OCI-LY3 (cell line): ENCODE results near the gene BMAL2.

Source experiments
- H2AFZ ChIP-seq: fragments of 200-600, 300-600 bp; shearing (Covaris generic); 2 replicates; pipeline ENCODE4 v1.6.0; 2014; ENCODE audit warnings: antibody characterized with exemption, low read depth, low read length
- H3K27ac ChIP-seq: fragments of 200-600, 300-600 bp; sonication (generic); 2 replicates; pipeline ENCODE4 v1.5.1; 2014; ENCODE audit warnings: mild to moderate bottlenecking, low read length, moderate library complexity, mixed read lengths
- H3K27me3 ChIP-seq: fragments of 200-600, 300-600 bp; sonication (generic); 2 replicates; pipeline ENCODE4 v1.6.1; 2014; ENCODE audit warnings: low read depth, low read length, mixed read lengths
- H3K36me3 ChIP-seq: fragments of 200-600, 300-600 bp; sonication (generic); replicated peaks from 2 replicates; pipeline ENCODE3; 2014; ENCODE audit warnings: low read depth, low read length, mixed read lengths
- H3K4me1 ChIP-seq: fragments of 300-600, 200-600 bp; sonication (generic); 2 replicates; pipeline ENCODE4 v1.6.1; 2014; ENCODE audit warnings: low read length, mixed read lengths
- H3K4me2 ChIP-seq: fragments of 200-600, 300-600 bp; sonication (generic); 2 replicates; pipeline ENCODE4 v1.6.1; 2014; ENCODE audit warnings: low read length, mixed read lengths
- H3K4me3 ChIP-seq: fragments of 300-600, 200-600 bp; sonication (generic); 2 replicates; pipeline ENCODE4 v1.5.1; 2014; ENCODE audit warnings: antibody characterized with exemption, mild to moderate bottlenecking, low read length, moderate library complexity
- H3K79me2 ChIP-seq: fragments of 300-600, 200-600 bp; shearing (Covaris generic); 2 replicates; pipeline ENCODE4 v1.6.1; 2014; ENCODE audit warnings: mild to moderate bottlenecking, low read length, mixed read lengths
- H3K9ac ChIP-seq: fragments of 300-600, 200-600 bp; shearing (Covaris generic); 2 replicates; pipeline ENCODE4 v1.6.0; 2014; ENCODE audit warnings: mild to moderate bottlenecking, low read length, moderate library complexity
- H3K9me3 ChIP-seq: fragments of 200-600, 300-600 bp; shearing (Covaris generic); 2 replicates; pipeline ENCODE4 v1.6.1; 2014; ENCODE audit warnings: low read length, mixed read lengths; ENCODE audit not compliant: insufficient read depth
- H4K20me1 ChIP-seq: fragments of 200-600, 300-600 bp; sonication (generic); 2 replicates; pipeline ENCODE4 v1.6.1; 2016; ENCODE audit warnings: low read length, mixed read lengths; ENCODE audit not compliant: insufficient read depth
- EZH2phosphoT487 ChIP-seq: fragments of 200-600 bp; shearing (Covaris generic); IDR thresholded peaks from 2 replicates; pipeline ENCODE4 v1.6.1; 2018; ENCODE audit warnings: antibody characterized with exemption, mixed run types, low read depth
- TF ChIP-seq, protein P1 (sequence below): fragments of 200-600, 300-600 bp; sonication (generic); IDR thresholded peaks from 2 replicates; pipeline ENCODE4 v1.5.1; 2014; ENCODE audit warnings: antibody characterized with exemption, low read length, low read depth

BMAL2 gene

DNA sequence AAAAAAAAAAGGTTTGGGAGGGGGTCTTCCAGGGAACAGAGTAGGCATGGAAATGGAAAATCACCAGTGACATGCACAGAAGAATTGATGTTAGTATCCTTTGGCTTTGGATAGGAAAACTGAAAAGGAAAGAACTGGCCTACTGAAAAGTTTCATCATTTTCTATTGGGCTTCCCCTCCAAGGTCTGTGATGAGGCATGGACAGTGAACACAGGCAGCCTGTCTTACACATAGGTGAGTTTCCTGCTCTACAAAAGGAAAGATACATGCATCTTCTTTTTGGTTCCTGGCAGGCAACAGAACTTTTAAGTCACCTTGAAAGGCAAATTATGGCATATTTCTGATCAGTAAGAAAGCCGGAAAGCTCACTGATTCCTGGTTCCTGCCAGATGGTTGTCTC, 5.8 kb downstream of the BMAL2 start:
- Histone ChIP-seq H3K4me2 (no peak overlapping the region), H3K9ac (no peak overlapping the region), H4K20me1 (no peaks in the 10 kb centered on the region; the same call in 1 of the 2 replicates), H3K4me3 (no peak overlapping the region), H3K9me3 (no peaks in the 10 kb centered on the region), H2AFZ (no peak overlapping the region), H3K79me2 (peaks cover 88% of the 10 kb centered on the region), H3K36me3 (no peaks in the 10 kb centered on the region), H3K4me1 (peaks cover 36% of the 10 kb centered on the region), H3K27me3 (no peaks in the 10 kb centered on the region), H3K27ac (no peak overlapping the region)
- TF ChIP-seq, protein P1, sequence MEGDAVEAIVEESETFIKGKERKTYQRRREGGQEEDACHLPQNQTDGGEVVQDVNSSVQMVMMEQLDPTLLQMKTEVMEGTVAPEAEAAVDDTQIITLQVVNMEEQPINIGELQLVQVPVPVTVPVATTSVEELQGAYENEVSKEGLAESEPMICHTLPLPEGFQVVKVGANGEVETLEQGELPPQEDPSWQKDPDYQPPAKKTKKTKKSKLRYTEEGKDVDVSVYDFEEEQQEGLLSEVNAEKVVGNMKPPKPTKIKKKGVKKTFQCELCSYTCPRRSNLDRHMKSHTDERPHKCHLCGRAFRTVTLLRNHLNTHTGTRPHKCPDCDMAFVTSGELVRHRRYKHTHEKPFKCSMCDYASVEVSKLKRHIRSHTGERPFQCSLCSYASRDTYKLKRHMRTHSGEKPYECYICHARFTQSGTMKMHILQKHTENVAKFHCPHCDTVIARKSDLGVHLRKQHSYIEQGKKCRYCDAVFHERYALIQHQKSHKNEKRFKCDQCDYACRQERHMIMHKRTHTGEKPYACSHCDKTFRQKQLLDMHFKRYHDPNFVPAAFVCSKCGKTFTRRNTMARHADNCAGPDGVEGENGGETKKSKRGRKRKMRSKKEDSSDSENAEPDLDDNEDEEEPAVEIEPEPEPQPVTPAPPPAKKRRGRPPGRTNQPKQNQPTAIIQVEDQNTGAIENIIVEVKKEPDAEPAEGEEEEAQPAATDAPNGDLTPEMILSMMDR: no peak
- no peak for TF ChIP-seq EZH2phosphoT487

DNA sequence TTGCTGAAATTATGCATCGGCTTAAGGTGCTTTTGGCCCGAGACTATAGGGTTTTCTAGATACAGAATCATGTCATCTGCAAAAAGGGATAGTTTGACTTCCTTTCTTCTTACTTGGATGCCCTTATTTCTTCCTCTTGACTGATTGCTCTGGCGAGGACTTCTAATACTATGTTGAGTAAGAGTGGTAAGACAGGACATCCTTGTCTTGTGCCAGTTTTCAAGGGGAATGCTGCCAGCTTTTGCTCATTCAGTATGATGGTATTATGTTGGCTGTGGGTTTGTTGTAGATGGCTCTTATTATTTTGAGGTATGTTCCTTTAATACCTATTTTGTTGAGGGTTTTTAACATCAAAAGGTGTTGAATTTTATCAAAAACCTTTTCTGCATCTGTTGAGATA, 8.3 kb downstream of the BMAL2 start:
- no peak overlapping the region for H3K4me3 ChIP-seq
- no peaks in the 10 kb centered on the region for H3K27me3 ChIP-seq
- no peak for TF ChIP-seq EZH2phosphoT487
- TF ChIP-seq, protein P1: no peak
- H3K4me2 ChIP-seq: no peak overlapping the region
- no peak overlapping the region for H3K27ac ChIP-seq
- no peaks in the 10 kb centered on the region for H3K36me3 ChIP-seq
- H3K9ac ChIP-seq: no peak overlapping the region
- H3K79me2 ChIP-seq: peaks cover 86% of the 10 kb centered on the region
- H4K20me1 ChIP-seq: no peaks in the 10 kb centered on the region; the same call in 1 of the 2 replicates
- H3K4me1 ChIP-seq: peaks cover 15% of the 10 kb centered on the region
- no peak overlapping the region for H2AFZ ChIP-seq
- no peaks in the 10 kb centered on the region for H3K9me3 ChIP-seq

DNA sequence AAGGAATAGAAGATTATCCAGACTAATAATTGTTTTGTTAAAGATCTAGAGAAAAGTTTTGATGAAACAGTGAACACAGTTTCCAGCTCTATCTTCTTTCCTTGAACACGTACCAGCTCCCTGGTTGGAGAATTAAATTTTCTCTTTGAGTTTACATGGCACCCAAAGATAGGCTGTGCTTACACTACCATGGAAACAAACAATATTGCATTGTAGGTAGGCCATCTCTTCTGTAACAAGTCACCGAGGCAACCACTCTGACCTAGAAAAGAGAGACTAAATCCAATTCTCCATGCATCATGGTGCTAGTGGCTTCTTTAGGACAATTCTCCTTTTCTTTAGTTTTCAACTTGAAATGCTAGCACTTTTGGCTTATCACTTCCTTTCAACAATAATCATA, 9.9 kb downstream of the BMAL2 start:
- H2AFZ ChIP-seq: no peak overlapping the region
- no peak overlapping the region for H3K9ac ChIP-seq
- H3K4me2 ChIP-seq: no peak overlapping the region
- no peak overlapping the region for H3K27ac ChIP-seq
- H3K9me3 ChIP-seq: no peaks in the 10 kb centered on the region
- H3K27me3 ChIP-seq: no peaks in the 10 kb centered on the region
- no peak overlapping the region for H3K4me3 ChIP-seq
- TF ChIP-seq, protein P1: no peak
- no peak for TF ChIP-seq EZH2phosphoT487
- peaks cover 86% of the 10 kb centered on the region for H3K79me2 ChIP-seq
- no peaks in the 10 kb centered on the region; the same call in 1 of the 2 replicates for H4K20me1 ChIP-seq
- no peaks in the 10 kb centered on the region for H3K36me3 ChIP-seq
- H3K4me1 ChIP-seq: peaks cover 7% of the 10 kb centered on the region

DNA sequence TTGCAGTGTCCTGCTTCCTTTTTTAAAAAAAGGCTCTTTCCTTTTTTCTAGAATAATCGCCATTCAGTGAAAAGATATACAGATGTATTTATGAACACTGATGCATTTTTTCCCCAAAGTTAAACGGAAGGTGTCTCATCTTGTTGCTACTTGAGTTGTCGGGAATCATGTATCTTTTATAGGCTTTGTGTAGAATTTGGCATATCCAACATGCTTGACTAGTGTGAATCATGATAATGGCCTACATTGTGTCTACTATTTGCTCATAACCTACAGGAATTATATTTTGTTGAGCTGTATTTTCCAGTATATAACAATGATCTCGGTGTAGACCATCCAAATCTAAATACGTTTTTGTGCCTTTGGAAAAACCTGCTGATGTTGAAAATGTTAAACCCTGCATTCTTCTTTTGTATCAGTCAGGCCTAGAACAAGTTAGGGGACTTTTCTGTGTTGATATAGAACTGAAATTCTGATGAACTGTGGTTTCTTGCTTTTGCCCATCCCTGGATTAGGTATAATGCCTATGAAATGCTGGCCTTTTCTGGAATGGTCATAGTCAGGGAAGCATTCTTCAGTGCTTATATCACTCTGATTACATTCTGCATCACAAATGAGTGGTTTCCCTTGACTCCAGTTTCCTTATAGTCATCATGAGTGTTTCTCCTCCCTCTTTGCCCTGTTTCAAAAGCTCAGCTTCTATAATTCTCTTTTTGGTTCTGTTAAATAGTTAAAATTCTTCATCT, 10.8 kb downstream of the BMAL2 start:
- Histone ChIP-seq H3K4me1 (0 out of 2 replicates have a peak, but pooled peaks cover 4% of the 10 kb centered on the region), H3K9ac (no peak overlapping the region), H2AFZ (no peak overlapping the region), H3K36me3 (no peaks in the 10 kb centered on the region), H3K4me3 (no peak overlapping the region), H4K20me1 (no peaks in the 10 kb centered on the region; the same call in 1 of the 2 replicates), H3K4me2 (no peak overlapping the region), H3K9me3 (no peaks in the 10 kb centered on the region), H3K27me3 (no peaks in the 10 kb centered on the region), H3K79me2 (peaks cover 84% of the 10 kb centered on the region), H3K27ac (no peak overlapping the region)
- TF ChIP-seq, protein P1: no peak
- TF ChIP-seq EZH2phosphoT487: no peak
